Liver (tissue), 9 donors: ENCODE measurements around the gene UNC13B. TPM values are rescaled to one million over a fixed set of nuclear protein-coding genes. Genes with fewer than 3 reads are reported as not detected.

ENCODE experiments used
- DNase-seq: peaks from one replicate; pipeline ENCODE4 v3.0.0-alpha.2; 2017; ENCODE audit warnings: low spot score
- H3K27ac ChIP-seq, 2 donors: one replicate each; pipeline ENCODE4 v1.7.0; 2013; ENCODE audit warnings: inconsistent platforms in 2 of 2, low read length in 2 of 2, control low read depth in 1 of 2, low read depth in 1 of 2, mild to moderate bottlenecking in 1 of 2
- H3K27me3 ChIP-seq, 4 donors: one replicate each; pipeline versions ENCODE4 v1.6.1 to v1.7.0; 2013; ENCODE audit warnings: low read length in 3 of 4, inconsistent platforms in 1 of 4, mild to moderate bottlenecking in 1 of 4, moderate library complexity in 1 of 4; ENCODE audit not compliant: control insufficient read depth in 4 of 4, insufficient read depth in 4 of 4
- H3K36me3 ChIP-seq, 4 donors: one replicate each; pipeline versions ENCODE4 v1.6.1 to v1.7.0; 2013; ENCODE audit warnings: low read length in 3 of 4, mild to moderate bottlenecking in 3 of 4, low read depth in 1 of 4, moderate library complexity in 1 of 4; ENCODE audit not compliant: control insufficient read depth in 4 of 4, insufficient read depth in 3 of 4
- H3K4me1 ChIP-seq, 4 donors: one replicate each; pipeline versions ENCODE4 v1.6.1 to v1.7.0; 2013; ENCODE audit warnings: low read length in 3 of 4, mild to moderate bottlenecking in 3 of 4, moderate library complexity in 1 of 4; ENCODE audit not compliant: control insufficient read depth in 4 of 4, insufficient read depth in 4 of 4
- H3K4me3 ChIP-seq, 3 donors: one replicate each; pipeline versions ENCODE4 v1.6.1 to v1.7.0; 2013; ENCODE audit warnings: low read length in 3 of 3, control low read depth in 1 of 3, low read depth in 1 of 3, mild to moderate bottlenecking in 1 of 3
- H3K9ac ChIP-seq, 2 donors: one replicate each; pipeline ENCODE4 v1.7.0; 2013; ENCODE audit warnings: low read length in 2 of 2, mild to moderate bottlenecking in 2 of 2, moderate library complexity in 2 of 2, control low read depth in 1 of 2, low read depth in 1 of 2
- H3K9me3 ChIP-seq, 4 donors: one replicate each; pipeline versions ENCODE4 v1.6.1 to v1.7.0; 2013; ENCODE audit warnings: low read length in 3 of 4; ENCODE audit not compliant: control insufficient read depth in 4 of 4
- ATF3 ChIP-seq: IDR thresholded peaks from 2 replicates; pipeline ENCODE4 v1.6.1; 2016; ENCODE audit warnings: antibody characterized with exemption
- WGBS: extraction: QIAGEN DNeasy Blood & Tissue Kit; methylation state at CpG from one replicate; pipeline ENCODE4 v1.1.7; 2013; 5-methylcytosine and 5-hydroxymethylcytosine counted together
- polyA plus RNA-seq, 2 donors: library from polyadenylated mRNA; stranded (reverse) in 1 of 2; unstranded in 1 of 2; fragments of 200-250 nt in 1 of 2; fragments of >200 nt in 1 of 2; fragmentation: Nextera tagmentation in 1 of 2; extraction: Ambion mirVana in 1 of 2; gene quantifications; one replicate each; pipeline versions ENCODE4 v1.2.1 to v1.2.3, GENCODE V29; 2013 to 2015
- total RNA-seq, 2 donors: library from RNA; depleted of rRNA; stranded (reverse); fragments of >200 nt; gene quantifications; one replicate each; pipeline ENCODE4 v1.2.3, GENCODE V29; 2014
- donor health status: healthy.
- donor health status: healthy.
- donor health status: healthy.
- donor health status: healthy.
- donor health status: healthy.

UNC13B gene
- total and polyA plus RNA-seq, 4 donors, result 5.5 to 25.7 (median 11.9) TPM

- H3K27me3 ChIP-seq, result no peaks in the 10 kb centered on the region
- H3K9ac ChIP-seq, result no peak overlapping the region
Observed at GRCh38 chr9:35453786-35454185, 292.0 kb downstream of the UNC13B start.

More at GRCh38 chr9:35453786-35454185, 292.0 kb downstream of the UNC13B start:
- Histone ChIP-seq H3K36me3 (no peaks in the 10 kb centered on the region), H3K4me3 (no peak overlapping the region), H3K4me1 (no peaks in the 10 kb centered on the region), H3K9me3 (peaks cover 0 to 3% (median 0%) of the 10 kb centered on the region in 4 donors), H3K27ac (no peak overlapping the region)
- no peak for DNase-seq
- TF ChIP-seq ATF3, result no peak
- 93% methylated on average over 2 of the region's 2 CpGs for WGBS

Other genes starting within 250 kb of the UNC13B start
- under 1 TPM; 0.05 to 0.17 TPM for gene PHF24, start 203.7 kb upstream of the UNC13B start, total RNA-seq
- under 1 TPM; 0.01 to 0.03 TPM for gene PHF24, start 203.7 kb upstream of the UNC13B start, polyA plus RNA-seq
- 1 to 10 TPM; 1.4 to 2.1 TPM for gene DNAJB5, start 172.3 kb upstream of the UNC13B start, total RNA-seq
- gene DNAJB5, start 172.3 kb upstream of the UNC13B start, polyA plus RNA-seq, result 1 to 10 TPM in 1 of 2 donors, under 1 TPM in 1; 0.76 to 2.3 TPM
- 100 to 1,000 TPM; 175 to 248 TPM for gene VCP, start 89.4 kb upstream of the UNC13B start, total RNA-seq
- gene VCP, start 89.4 kb upstream of the UNC13B start, polyA plus RNA-seq, result 100 to 1,000 TPM in 1 of 2 donors, 10 to 100 TPM in 1; 57.6 to 131 TPM
- 10 to 100 TPM in 1 of 2 donors, 1 to 10 TPM in 1; 4.4 to 16.0 TPM for gene FANCG, start 82.1 kb upstream of the UNC13B start, total RNA-seq
- gene FANCG, start 82.1 kb upstream of the UNC13B start, polyA plus RNA-seq, result 1 to 10 TPM; 1.7 to 3.5 TPM
- gene PIGO, start 65.4 kb upstream of the UNC13B start, total RNA-seq, result 10 to 100 TPM; 10.5 to 15.7 TPM
- gene PIGO, start 65.4 kb upstream of the UNC13B start, polyA plus RNA-seq, result 10 to 100 TPM; 15.2 to 16.0 TPM
- gene STOML2, start 58.9 kb upstream of the UNC13B start, total RNA-seq, result 10 to 100 TPM; 77.8 to 85.1 TPM
- 10 to 100 TPM; 77.9 to 96.8 TPM for gene STOML2, start 58.9 kb upstream of the UNC13B start, polyA plus RNA-seq
- 10 to 100 TPM in 1 of 2 donors, 1 to 10 TPM in 1; 6.9 to 29.8 TPM for gene ATOSB, start 46.1 kb upstream of the UNC13B start, total RNA-seq
- 1 to 10 TPM; 2.8 to 4.3 TPM for gene ATOSB, start 46.1 kb upstream of the UNC13B start, polyA plus RNA-seq